Hepatocyte (in vitro differentiated cells): ENCODE measurements around the gene WDR70. TPM values are rescaled to one million over a fixed set of nuclear protein-coding genes. Genes with fewer than 3 reads are reported as not detected.
"Not testable (repeated sequence)": the region's sequence is repeated elsewhere in the genome, so short reads cannot be mapped to it uniquely, and the experiment has no call there.

Experiments
- DNase-seq: peaks from one replicate; pipeline ENCODE4 v3.0.0-alpha.2; 2016; ENCODE audit warnings: low spot score
- H2AFZ ChIP-seq: fragments of 200-600 bp; sonication (generic); 2 replicates; pipeline ENCODE4 v1.6.0; 2016; ENCODE audit warnings: antibody characterized with exemption, mild to moderate bottlenecking
- H3K27ac ChIP-seq: fragments of 200-600 bp; sonication (generic); 2 replicates; pipeline ENCODE4 v1.5.1; 2016; ENCODE audit warnings: mild to moderate bottlenecking
- H3K27me3 ChIP-seq: fragments of 200-600 bp; sonication (generic); 2 replicates; pipeline ENCODE4 v1.6.1; 2016
- H3K36me3 ChIP-seq: fragments of 200-600 bp; sonication (generic); replicated peaks from 2 replicates; pipeline ENCODE4 v1.5.1; 2016; ENCODE audit warnings: low read depth; ENCODE audit not compliant: insufficient read depth
- H3K4me1 ChIP-seq: fragments of 200-600 bp; sonication (generic); 2 replicates; pipeline ENCODE4 v1.5.1; 2016; ENCODE audit warnings: mild to moderate bottlenecking, moderate library complexity; ENCODE audit not compliant: insufficient read depth
- H3K4me2 ChIP-seq: fragments of 200-600 bp; sonication (generic); 2 replicates; pipeline ENCODE4 v1.6.0; 2016
- H3K4me3 ChIP-seq: fragments of 200-600 bp; sonication (generic); 2 replicates; pipeline ENCODE4 v1.5.1; 2016; ENCODE audit warnings: mild to moderate bottlenecking
- H3K79me2 ChIP-seq: fragments of 200-600 bp; sonication (generic); 2 replicates; pipeline ENCODE4 v1.6.0; 2017; ENCODE audit warnings: mild to moderate bottlenecking
- H3K9me2 ChIP-seq: fragments of 200-600 bp; sonication (generic); replicated peaks from 2 replicates; pipeline ENCODE4 v1.6.0; 2017; ENCODE audit warnings: mild to moderate bottlenecking; ENCODE audit not compliant: insufficient read depth
- H3K9me3 ChIP-seq: fragments of 200-600 bp; sonication (generic); 2 replicates; pipeline ENCODE4 v1.5.1; 2016; ENCODE audit warnings: low read depth, mild to moderate bottlenecking
- H4K20me1 ChIP-seq: fragments of 200-600 bp; sonication (generic); 2 replicates; pipeline ENCODE4 v1.6.0; 2016; ENCODE audit warnings: mild to moderate bottlenecking; ENCODE audit not compliant: insufficient read depth, poor library complexity, severe bottlenecking
- CTCF ChIP-seq: fragments of 200-600 bp; sonication (generic); IDR thresholded peaks from 2 replicates; pipeline ENCODE4 v1.5.1; 2016; ENCODE audit warnings: antibody characterized with exemption, mild to moderate bottlenecking; ENCODE audit not compliant: poor library complexity
- EZH2 ChIP-seq: fragments of 200-600 bp; sonication (generic); IDR thresholded peaks from 2 replicates; pipeline ENCODE4 v1.6.1; 2016; ENCODE audit warnings: antibody characterized with exemption, mild to moderate bottlenecking, borderline replicate concordance
- EZH2phosphoT487 ChIP-seq: fragments of 200-600 bp; sonication (generic); IDR thresholded peaks from one replicate; pipeline ENCODE4 v1.6.1; 2018; ENCODE audit warnings: antibody characterized with exemption, mild to moderate bottlenecking, low read depth, moderate library complexity; ENCODE audit not compliant: unreplicated experiment, severe bottlenecking
- WGBS: methylation state at CpG from one replicate; pipeline ENCODE4 v1.1.6; 2016; ENCODE audit warnings: low lambda C conversion rate; ENCODE audit errors: missing lambda C conversion rate; 5-methylcytosine and 5-hydroxymethylcytosine counted together
- polyA plus RNA-seq: library from polyadenylated mRNA; unstranded; fragments of >200 nt; fragmentation: Nextera tagmentation; extraction: Ambion mirVana; gene quantifications from 2 replicates; pipeline ENCODE4 v1.2.1, GENCODE V29; 2016
- total RNA-seq: library from RNA; depleted of rRNA; stranded (reverse); fragments of >200 nt; gene quantifications from 2 replicates; pipeline ENCODE4 v1.2.3, GENCODE V29; 2014

The WDR70 gene
- total and polyA plus RNA-seq, 2 experiments from 2014 or later = 22.3 to 37.0 TPM

GRCh38 chr5:37436146-37436934, 57.2 kb downstream of the WDR70 start:
- no peak for DNase-seq
- Histone ChIP-seq H3K4me2 (no peak overlapping the region), H3K36me3 (no peaks in the 10 kb centered on the region), H3K27me3 (no peaks in the 10 kb centered on the region), H3K9me2 (no peaks in the 10 kb centered on the region), H3K79me2 (no peaks in the 10 kb centered on the region), H3K9me3 (no peaks in the 10 kb centered on the region), H2AFZ (no peak overlapping the region), H3K4me1 (no peaks in the 10 kb centered on the region), H3K4me3 (no peak overlapping the region), H4K20me1 (no peaks in the 10 kb centered on the region), H3K27ac (no peak overlapping the region)
- TF ChIP-seq EZH2phosphoT487 = no peak
- TF ChIP-seq EZH2 = no peak
- 82% methylated on average over 3 of the region's 3 CpGs for WGBS

- no peaks in the 10 kb centered on the region for H3K4me1 ChIP-seq
- no peak for DNase-seq
- H3K9me2 ChIP-seq = no peaks in the 10 kb centered on the region
- H3K9me3 ChIP-seq = no peaks in the 10 kb centered on the region
- H3K36me3 ChIP-seq = no peaks in the 10 kb centered on the region
- H2AFZ ChIP-seq = no peak overlapping the region
- TF ChIP-seq EZH2phosphoT487 = no peak
- TF ChIP-seq EZH2 = no peak
- TF ChIP-seq CTCF = no peak
- H3K4me3 ChIP-seq = no peak overlapping the region
- H3K27ac ChIP-seq = no peak overlapping the region
- WGBS = 97% methylated on average over 2 of the region's 2 CpGs
- no peaks in the 10 kb centered on the region for H3K27me3 ChIP-seq
- no peaks in the 10 kb centered on the region for H3K79me2 ChIP-seq
- no peak overlapping the region for H3K4me2 ChIP-seq
- H4K20me1 ChIP-seq = no peaks in the 10 kb centered on the region
Observed at GRCh38 chr5:37437711-37438110, 58.6 kb downstream of the WDR70 start.

GRCh38 chr5:37445783-37446182, 66.7 kb downstream of the WDR70 start:
- H2AFZ ChIP-seq, H3K27me3 ChIP-seq, H3K4me2 ChIP-seq, H3K9me2 ChIP-seq, DNase-seq, H4K20me1 ChIP-seq, H3K36me3 ChIP-seq, H3K79me2 ChIP-seq, H3K27ac ChIP-seq, H3K4me1 ChIP-seq, H3K9me3 ChIP-seq, H3K4me3 ChIP-seq: not testable (repeated sequence)
- WGBS = 95% methylated on average over 3 of the region's 3 CpGs

- H3K27me3 ChIP-seq = no peaks in the 10 kb centered on the region
- H3K9me3 ChIP-seq = no peaks in the 10 kb centered on the region
- H3K4me1 ChIP-seq = no peaks in the 10 kb centered on the region
- no peaks in the 10 kb centered on the region for H3K36me3 ChIP-seq
- no peak for DNase-seq
- no peak for TF ChIP-seq EZH2phosphoT487
- no peak for TF ChIP-seq EZH2
- no peak for TF ChIP-seq CTCF
- WGBS = 100% methylated on average over 6 of the region's 6 CpGs
- no peak overlapping the region for H3K27ac ChIP-seq
- no peak overlapping the region for H3K4me3 ChIP-seq
- H3K79me2 ChIP-seq = no peaks in the 10 kb centered on the region
- H2AFZ ChIP-seq = no peak overlapping the region
- no peaks in the 10 kb centered on the region for H4K20me1 ChIP-seq
- H3K4me2 ChIP-seq = no peak overlapping the region
- H3K9me2 ChIP-seq = no peaks in the 10 kb centered on the region
Observed at GRCh38 chr5:37448941-37449340, 69.8 kb downstream of the WDR70 start.

GRCh38 chr5:37451991-37452390, 72.9 kb downstream of the WDR70 start:
- not testable (repeated sequence) for H3K4me2 ChIP-seq, H2AFZ ChIP-seq, H3K9me3 ChIP-seq, H3K27me3 ChIP-seq, H3K4me3 ChIP-seq, H3K36me3 ChIP-seq, H3K9me2 ChIP-seq, DNase-seq, H3K4me1 ChIP-seq, H3K27ac ChIP-seq, H4K20me1 ChIP-seq, H3K79me2 ChIP-seq
- WGBS = 98% methylated on average over 3 of the region's 3 CpGs

- not testable (repeated sequence) for H3K36me3 ChIP-seq, H3K27ac ChIP-seq, H3K4me2 ChIP-seq, H3K4me1 ChIP-seq, H3K79me2 ChIP-seq, H3K9me2 ChIP-seq, H4K20me1 ChIP-seq, H3K9me3 ChIP-seq, H3K27me3 ChIP-seq, H2AFZ ChIP-seq, H3K4me3 ChIP-seq, DNase-seq
- WGBS = 96% methylated on average over 7 of the region's 7 CpGs
Observed at GRCh38 chr5:37453252-37453651, 74.1 kb downstream of the WDR70 start.
